Endodermal cell (in vitro differentiated cells): ENCODE results near the gene CBLL1. TPM values are rescaled to one million over a fixed set of nuclear protein-coding genes. Genes with fewer than 3 reads are reported as not detected.

Experiments used
- DNase-seq: peaks from one replicate; pipeline ENCODE4 v3.0.0-alpha.2; 2017
- H3K27ac ChIP-seq: 2 replicates; pipeline ENCODE4 v1.5.1; 2013; ENCODE audit warnings: mild to moderate bottlenecking, low read depth, low read length, moderate library complexity
- H3K27me3 ChIP-seq: 2 replicates; pipeline ENCODE4 v1.6.1; 2013; ENCODE audit warnings: mild to moderate bottlenecking, low read length, moderate library complexity; ENCODE audit not compliant: insufficient read depth, control insufficient read depth, poor library complexity, severe bottlenecking
- H3K36me3 ChIP-seq: 2 replicates; pipeline ENCODE4 v1.7.0; 2013; ENCODE audit warnings: mild to moderate bottlenecking, low read length, moderate library complexity; ENCODE audit not compliant: control insufficient read depth, insufficient read depth
- H3K4me1 ChIP-seq: one replicate; pipeline ENCODE4 v1.7.0; 2013; ENCODE audit warnings: low read length; ENCODE audit not compliant: control insufficient read depth, insufficient read depth
- H3K4me3 ChIP-seq: 2 replicates; pipeline ENCODE4 v1.5.1; 2013; ENCODE audit warnings: mild to moderate bottlenecking, low read length, moderate library complexity
- H3K9ac ChIP-seq: 2 replicates; pipeline ENCODE4 v1.6.1; 2013; ENCODE audit warnings: mild to moderate bottlenecking, low read length, moderate library complexity; ENCODE audit not compliant: poor library complexity, severe bottlenecking; ENCODE audit errors: extremely low read depth
- H3K9me3 ChIP-seq: 2 replicates; pipeline ENCODE4 v1.6.1; 2013; ENCODE audit warnings: mild to moderate bottlenecking, low read length, moderate library complexity; ENCODE audit not compliant: control insufficient read depth
- H3K27ac Mint-ChIP-seq: 2 replicates; pipeline ENCODE4 v1.8.0; 2020; ENCODE audit warnings: mixed read lengths
- H3K27me3 Mint-ChIP-seq: 2 replicates; pipeline ENCODE4 v1.8.0; 2021; ENCODE audit warnings: mild to moderate bottlenecking, mixed read lengths; ENCODE audit not compliant: insufficient read depth
- H3K36me3 Mint-ChIP-seq: 2 replicates; pipeline ENCODE4 v1.8.0; 2020; ENCODE audit warnings: low read depth, mixed read lengths
- H3K4me1 Mint-ChIP-seq: 2 replicates; pipeline ENCODE4 v1.8.0; 2020; ENCODE audit warnings: mixed read lengths
- H3K4me3 Mint-ChIP-seq: 2 replicates; pipeline ENCODE4 v1.8.0; 2020; ENCODE audit warnings: mild to moderate bottlenecking, moderate library complexity, mixed read lengths
- H3K9me3 Mint-ChIP-seq: 2 replicates; pipeline ENCODE4 v1.8.0; 2020; ENCODE audit warnings: mild to moderate bottlenecking, mixed read lengths
- CTCF ChIP-seq: fragments of 200-600 bp; sonication (generic); conservative IDR thresholded peaks from 2 replicates; pipeline ENCODE4 v1.5.0; 2021; ENCODE audit warnings: antibody characterized with exemption, mild to moderate bottlenecking
- WGBS, 2 experiments: methylation state at CpG; one replicate each; pipeline versions ENCODE4 v1.1.5 to v1.1.7; 2013; ENCODE audit warnings: missing lambda C conversion rate in 2 of 2, mixed read lengths in 1 of 2; ENCODE audit not compliant: insufficient coverage in 1 of 2, insufficient read length in 1 of 2; 5-methylcytosine and 5-hydroxymethylcytosine counted together
- total RNA-seq, 2 donors: library from RNA; stranded (reverse); fragmentation: NEBNext Ultra II Directional in 1 of 2; extraction: Animal tissue kit (Norgen Biotek cat#: 25700) in 1 of 2; gene quantifications; 2 replicates in 1 of 2; 3 replicates in 1 of 2; pipeline ENCODE4 v1.2.1, GENCODE V29; 2021

Gene CBLL1
- total RNA-seq, 2 donors from 2014 or later = 33.3 to 34.7 TPM

GRCh38 chr7:107778283-107778682, 34.3 kb downstream of the CBLL1 start:
- DNase-seq = no peak
- peaks cover 6% of the 10 kb centered on the region for H3K4me1 Mint-ChIP-seq
- Histone ChIP-seq H3K27ac (no peak overlapping the region), H3K27me3 (no peaks in the 10 kb centered on the region), H3K4me1 (no peaks in the 10 kb centered on the region), H3K4me3 (no peak overlapping the region), H3K36me3 (no peaks in the 10 kb centered on the region), H3K9me3 (no peaks in the 10 kb centered on the region), H3K9ac (no peak overlapping the region)
- WGBS, 2 experiments = 93% methylated on average over 2 to 4 of the region's 4 CpGs
- H3K36me3 Mint-ChIP-seq = no peaks in the 10 kb centered on the region
- peaks cover 3% of the 10 kb centered on the region for H3K27me3 Mint-ChIP-seq
- H3K4me3 Mint-ChIP-seq = no peak overlapping the region
- no peak overlapping the region for H3K27ac Mint-ChIP-seq
- no peak for TF ChIP-seq CTCF
- H3K9me3 Mint-ChIP-seq = no peaks in the 10 kb centered on the region

GRCh38 chr7:107779647-107780099, 35.7 kb downstream of the CBLL1 start:
- no peak overlapping the region for H3K4me3 Mint-ChIP-seq
- H3K27me3 Mint-ChIP-seq = no peaks in the 10 kb centered on the region
- H3K4me1 Mint-ChIP-seq = peaks cover 6% of the 10 kb centered on the region
- no peaks in the 10 kb centered on the region for H3K9me3 Mint-ChIP-seq
- Histone ChIP-seq H3K9ac (no peak overlapping the region), H3K9me3 (no peaks in the 10 kb centered on the region), H3K4me1 (no peaks in the 10 kb centered on the region), H3K4me3 (no peak overlapping the region), H3K27me3 (no peaks in the 10 kb centered on the region), H3K27ac (no peak overlapping the region), H3K36me3 (no peaks in the 10 kb centered on the region)
- peak overlapping the region; percentile 9 for H3K27ac Mint-ChIP-seq
- no peak for DNase-seq
- TF ChIP-seq CTCF = no peak
- H3K36me3 Mint-ChIP-seq = no peaks in the 10 kb centered on the region
- 94 to 100% methylated on average over 4 to 6 of the region's 6 CpGs for WGBS, 2 experiments

DNA sequence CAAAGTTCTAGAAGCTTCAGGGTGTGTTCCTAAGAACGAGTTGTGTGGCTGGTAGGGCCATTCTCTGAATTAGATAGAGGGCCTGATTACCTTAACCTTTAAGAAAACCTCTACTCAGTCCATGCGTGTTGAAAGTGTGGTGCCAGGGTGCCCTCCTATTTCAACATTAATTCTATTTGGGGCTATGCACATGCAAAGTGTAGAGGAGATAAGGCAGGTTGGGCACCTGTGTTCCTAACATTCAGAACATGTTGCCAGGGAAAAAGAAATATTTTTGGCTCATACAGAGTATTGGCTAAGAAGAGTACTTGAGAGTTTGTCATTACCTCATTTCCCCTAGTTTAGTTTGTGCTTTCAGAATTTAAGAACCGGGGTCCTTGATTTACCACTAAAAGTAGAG, 38.4 kb downstream of the CBLL1 start:
- Histone ChIP-seq H3K4me1 (no peaks in the 10 kb centered on the region), H3K27ac (no peak overlapping the region), H3K27me3 (no peaks in the 10 kb centered on the region), H3K9me3 (no peaks in the 10 kb centered on the region), H3K9ac (no peak overlapping the region), H3K4me3 (no peak overlapping the region), H3K36me3 (no peaks in the 10 kb centered on the region)
- Mint-ChIP-seq H3K36me3 (no peaks in the 10 kb centered on the region), H3K9me3 (no peaks in the 10 kb centered on the region), H3K27ac (no peak overlapping the region), H3K4me3 (no peak overlapping the region), H3K4me1 (peaks cover 8% of the 10 kb centered on the region), H3K27me3 (no peaks in the 10 kb centered on the region)
- no peak for DNase-seq
- no peak for TF ChIP-seq CTCF
- 72 to 99% methylated on average over 2 to 3 of the region's 3 CpGs for WGBS, 2 experiments
